HEK293 (cell line): ENCODE data around the gene SAG.

ENCODE experiments used
- CTCF ChIA-PET: fragments of 350-600 bp; formaldehyde crosslinking; extraction: SDS; loops from one replicate; lab custom pipeline; 2021; ENCODE audit warnings: antibody characterized with exemption; lab: Yijun Ruan, JAX
- POLR2A ChIA-PET: fragments of 300-600 bp; formaldehyde crosslinking; extraction: SDS; loops from one replicate; lab custom pipeline; 2020; ENCODE audit warnings: antibody characterized with exemption, inconsistent platforms; lab: Yijun Ruan, JAX
- H3K27ac ChIP-seq: fragments of 200-500 bp; sonication (Bioruptor generic); 2 replicates; pipeline ENCODE4 v1.5.1; 2014; ENCODE audit warnings: low read depth, low read length, control low read depth, inconsistent platforms; ENCODE audit errors: extremely low read depth
- H3K36me3 ChIP-seq, 2 experiments: fragments of 200-500 bp in 1 of 2; sonication (Bioruptor generic) in 1 of 2; 1 replicate in 1 of 2; 2 replicates in 1 of 2; pipeline ENCODE4 v1.5.1; 2014 to 2017; ENCODE audit warnings: inconsistent platforms in 2 of 2, low read length in 2 of 2; ENCODE audit not compliant: control insufficient read depth in 2 of 2, insufficient read depth in 1 of 2
- H3K4me1 ChIP-seq: fragments of 200-500 bp; sonication (Bioruptor generic); 2 replicates; pipeline ENCODE4 v1.5.1; 2014; ENCODE audit warnings: mild to moderate bottlenecking, low read length, inconsistent platforms; ENCODE audit not compliant: control insufficient read depth, insufficient read depth
- H3K4me3 ChIP-seq: 2 replicates; pipeline ENCODE4 v1.5.1; 2011; ENCODE audit warnings: low read depth, mild to moderate bottlenecking, control low read depth, low read length, moderate library complexity
- H3K9me3 ChIP-seq: fragments of 200-500 bp; sonication (Bioruptor generic); 2 replicates; pipeline ENCODE4 v1.5.1; 2014; ENCODE audit warnings: low read depth, low read length, inconsistent platforms; ENCODE audit not compliant: control insufficient read depth, insufficient read depth
- KLF16 ChIP-seq: fragments of 450-650 bp; formaldehyde crosslinking; IDR thresholded peaks from 2 replicates; pipeline ENCODE4 v1.5.1; 2017; ENCODE audit warnings: missing biosample characterization, missing genetic modification characterization
- SALL2 ChIP-seq: fragments of 450-650 bp; formaldehyde crosslinking; IDR thresholded peaks from 2 replicates; pipeline ENCODE4 v1.5.0; 2017; ENCODE audit warnings: missing biosample characterization, mild to moderate bottlenecking, missing genetic modification characterization, borderline replicate concordance
- ZFP37 ChIP-seq: fragments of 450-650 bp; formaldehyde crosslinking; IDR thresholded peaks from 2 replicates; pipeline ENCODE4 v1.5.1; 2016; ENCODE audit warnings: missing biosample characterization, missing genetic modification characterization
- ZNF302 ChIP-seq: fragments of 450-650 bp; formaldehyde crosslinking; IDR thresholded peaks from 2 replicates; pipeline ENCODE4 v1.5.1; 2016; ENCODE audit warnings: missing biosample characterization, missing genetic modification characterization, low read depth
- ZNF335 ChIP-seq: fragments of 450-650 bp; formaldehyde crosslinking; conservative IDR thresholded peaks from 2 replicates; pipeline ENCODE4 v1.5.1; 2016; ENCODE audit warnings: missing biosample characterization, missing genetic modification characterization
- ZNF521 ChIP-seq: fragments of 450-650 bp; formaldehyde crosslinking; IDR thresholded peaks from 2 replicates; pipeline ENCODE4 v1.5.1; 2017; ENCODE audit warnings: missing biosample characterization, mild to moderate bottlenecking, missing genetic modification characterization
- ZNF558 ChIP-seq: fragments of 450-650 bp; formaldehyde crosslinking; IDR thresholded peaks from 2 replicates; pipeline ENCODE4 v1.5.1; 2016; ENCODE audit warnings: missing biosample characterization, missing genetic modification characterization
- ZNF596 ChIP-seq: fragments of 450-650 bp; IDR thresholded peaks from 2 replicates; pipeline ENCODE4 v1.5.0; 2018; ENCODE audit warnings: missing biosample characterization, mild to moderate bottlenecking, missing genetic modification characterization, moderate library complexity
- ZNF707 ChIP-seq: fragments of 450-650 bp; formaldehyde crosslinking; IDR thresholded peaks from 2 replicates; pipeline ENCODE4 v1.5.1; 2016; ENCODE audit warnings: missing biosample characterization, missing genetic modification characterization
- TF ChIP-seq, protein P1 (sequence below): fragments of 450-650 bp; IDR thresholded peaks from 2 replicates; pipeline ENCODE4 v1.5.1; 2018; ENCODE audit warnings: missing biosample characterization, mild to moderate bottlenecking, missing genetic modification characterization
- TF ChIP-seq, protein P2 (sequence below): fragments of 450-650 bp; formaldehyde crosslinking; IDR thresholded peaks from 2 replicates; pipeline ENCODE4 v1.5.1; 2016; ENCODE audit warnings: missing biosample characterization, missing genetic modification characterization
- TF ChIP-seq, protein P3 (sequence below): fragments of 450-650 bp; IDR thresholded peaks from 2 replicates; pipeline ENCODE4 v1.5.1; 2018; ENCODE audit warnings: missing biosample characterization, missing genetic modification characterization
- TF ChIP-seq, protein P4 (sequence below): fragments of 450-650 bp; formaldehyde crosslinking; IDR thresholded peaks from 2 replicates; pipeline ENCODE4 v1.5.1; 2016; ENCODE audit warnings: missing biosample characterization, missing genetic modification characterization
- TF ChIP-seq, protein P5 (sequence below): fragments of 450-650 bp; formaldehyde crosslinking; IDR thresholded peaks from 2 replicates; pipeline ENCODE4 v1.5.1; 2016; ENCODE audit warnings: missing biosample characterization, missing genetic modification characterization
- TF ChIP-seq, protein P6 (sequence below): fragments of 450-650 bp; formaldehyde crosslinking; IDR thresholded peaks from 2 replicates; pipeline ENCODE4 v1.5.1; 2016; ENCODE audit warnings: missing biosample characterization, missing genetic modification characterization

The SAG gene

DNA sequence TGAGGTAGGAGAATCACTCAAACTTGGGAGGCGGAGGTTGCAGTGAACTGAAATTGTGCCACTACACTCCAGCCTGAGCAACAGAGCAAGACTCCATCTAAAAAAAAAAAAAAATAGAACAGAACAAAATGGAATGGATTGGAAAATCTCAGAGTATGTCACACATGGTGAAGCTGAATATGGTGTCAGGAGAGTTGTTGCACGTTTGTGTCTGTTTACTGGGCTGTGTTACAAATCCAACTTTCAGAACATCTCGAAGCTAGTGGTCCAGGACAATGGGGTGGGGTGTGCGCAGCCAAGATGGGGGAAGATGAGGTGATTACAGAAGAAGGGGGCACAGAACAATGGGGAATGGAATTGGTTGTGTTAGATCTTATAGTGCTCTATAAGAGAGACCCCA, 17.6 kb downstream of the SAG start:
- H3K9me3 ChIP-seq: no peaks in the 10 kb centered on the region
- no peaks in the 10 kb centered on the region for H3K4me1 ChIP-seq
- ChIA-PET CTCF (interaction anchor here (0.7 kb wide), 1 partner anchor 26 kb away, joined by 5 read pairs; no protein-coding TSS in a partner anchor), POLR2A (no interaction called here)
- H3K4me3 ChIP-seq: no peak overlapping the region
- H3K36me3 ChIP-seq: no peaks in the 10 kb centered on the region
- no peak overlapping the region for H3K27ac ChIP-seq
- TF ChIP-seq ZFP37 (tag by site-specific recombination) (no peak), KLF16 (tag by site-specific recombination) (no peak), SALL2 (tag by site-specific recombination) (no peak), ZNF302 (tag by site-specific recombination) (no peak), ZNF707 (tag by site-specific recombination) (no peak)
- TF ChIP-seq, protein P1, sequence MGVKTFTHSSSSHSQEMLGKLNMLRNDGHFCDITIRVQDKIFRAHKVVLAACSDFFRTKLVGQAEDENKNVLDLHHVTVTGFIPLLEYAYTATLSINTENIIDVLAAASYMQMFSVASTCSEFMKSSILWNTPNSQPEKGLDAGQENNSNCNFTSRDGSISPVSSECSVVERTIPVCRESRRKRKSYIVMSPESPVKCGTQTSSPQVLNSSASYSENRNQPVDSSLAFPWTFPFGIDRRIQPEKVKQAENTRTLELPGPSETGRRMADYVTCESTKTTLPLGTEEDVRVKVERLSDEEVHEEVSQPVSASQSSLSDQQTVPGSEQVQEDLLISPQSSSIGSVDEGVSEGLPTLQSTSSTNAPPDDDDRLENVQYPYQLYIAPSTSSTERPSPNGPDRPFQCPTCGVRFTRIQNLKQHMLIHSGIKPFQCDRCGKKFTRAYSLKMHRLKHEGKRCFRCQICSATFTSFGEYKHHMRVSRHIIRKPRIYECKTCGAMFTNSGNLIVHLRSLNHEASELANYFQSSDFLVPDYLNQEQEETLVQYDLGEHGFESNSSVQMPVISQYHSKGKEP: no peak
- TF ChIP-seq, protein P2, sequence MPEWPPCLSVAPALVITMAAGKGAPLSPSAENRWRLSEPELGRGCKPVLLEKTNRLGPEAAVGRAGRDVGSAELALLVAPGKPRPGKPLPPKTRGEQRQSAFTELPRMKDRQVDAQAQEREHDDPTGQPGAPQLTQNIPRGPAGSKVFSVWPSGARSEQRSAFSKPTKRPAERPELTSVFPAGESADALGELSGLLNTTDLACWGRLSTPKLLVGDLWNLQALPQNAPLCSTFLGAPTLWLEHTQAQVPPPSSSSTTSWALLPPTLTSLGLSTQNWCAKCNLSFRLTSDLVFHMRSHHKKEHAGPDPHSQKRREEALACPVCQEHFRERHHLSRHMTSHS (tag by site-specific recombination): no peak
- TF ChIP-seq, protein P3, sequence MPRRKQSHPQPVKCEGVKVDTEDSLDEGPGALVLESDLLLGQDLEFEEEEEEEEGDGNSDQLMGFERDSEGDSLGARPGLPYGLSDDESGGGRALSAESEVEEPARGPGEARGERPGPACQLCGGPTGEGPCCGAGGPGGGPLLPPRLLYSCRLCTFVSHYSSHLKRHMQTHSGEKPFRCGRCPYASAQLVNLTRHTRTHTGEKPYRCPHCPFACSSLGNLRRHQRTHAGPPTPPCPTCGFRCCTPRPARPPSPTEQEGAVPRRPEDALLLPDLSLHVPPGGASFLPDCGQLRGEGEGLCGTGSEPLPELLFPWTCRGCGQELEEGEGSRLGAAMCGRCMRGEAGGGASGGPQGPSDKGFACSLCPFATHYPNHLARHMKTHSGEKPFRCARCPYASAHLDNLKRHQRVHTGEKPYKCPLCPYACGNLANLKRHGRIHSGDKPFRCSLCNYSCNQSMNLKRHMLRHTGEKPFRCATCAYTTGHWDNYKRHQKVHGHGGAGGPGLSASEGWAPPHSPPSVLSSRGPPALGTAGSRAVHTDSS (tag by site-specific recombination): no peak
- TF ChIP-seq, protein P4, sequence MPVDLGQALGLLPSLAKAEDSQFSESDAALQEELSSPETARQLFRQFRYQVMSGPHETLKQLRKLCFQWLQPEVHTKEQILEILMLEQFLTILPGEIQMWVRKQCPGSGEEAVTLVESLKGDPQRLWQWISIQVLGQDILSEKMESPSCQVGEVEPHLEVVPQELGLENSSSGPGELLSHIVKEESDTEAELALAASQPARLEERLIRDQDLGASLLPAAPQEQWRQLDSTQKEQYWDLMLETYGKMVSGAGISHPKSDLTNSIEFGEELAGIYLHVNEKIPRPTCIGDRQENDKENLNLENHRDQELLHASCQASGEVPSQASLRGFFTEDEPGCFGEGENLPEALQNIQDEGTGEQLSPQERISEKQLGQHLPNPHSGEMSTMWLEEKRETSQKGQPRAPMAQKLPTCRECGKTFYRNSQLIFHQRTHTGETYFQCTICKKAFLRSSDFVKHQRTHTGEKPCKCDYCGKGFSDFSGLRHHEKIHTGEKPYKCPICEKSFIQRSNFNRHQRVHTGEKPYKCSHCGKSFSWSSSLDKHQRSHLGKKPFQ (tag by site-specific recombination): no peak

DNA sequence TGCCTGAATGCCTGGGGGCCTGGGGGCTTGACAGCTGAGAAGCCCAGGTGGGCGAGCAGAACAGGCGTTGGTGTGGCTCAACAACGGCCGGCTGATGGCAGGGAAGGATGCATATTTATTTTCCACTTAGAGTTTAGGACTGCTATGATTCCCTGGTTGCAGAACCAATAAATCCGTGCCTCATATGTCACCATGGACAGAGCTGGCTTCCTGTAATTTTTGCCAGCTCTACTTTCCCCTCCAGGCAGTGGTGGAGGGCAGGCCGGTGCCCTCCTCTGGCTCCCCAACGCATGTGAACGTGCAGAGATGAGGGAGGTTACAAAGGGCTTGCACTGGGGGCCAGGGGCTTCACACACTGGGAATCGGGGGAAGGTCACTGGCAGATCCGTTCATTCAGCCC, 18.2 kb downstream of the SAG start:
- ChIA-PET CTCF (interaction anchor here (0.6 kb wide), 1 partner anchor 20 kb away, joined by 3 read pairs; no protein-coding TSS in a partner anchor), POLR2A (no interaction called here)
- no peaks in the 10 kb centered on the region for H3K9me3 ChIP-seq
- no peak overlapping the region for H3K4me3 ChIP-seq
- no peaks in the 10 kb centered on the region for H3K4me1 ChIP-seq
- no peak overlapping the region for H3K27ac ChIP-seq
- H3K36me3 ChIP-seq: no peaks in the 10 kb centered on the region
- no peak for TF ChIP-seq ZNF558 (tag by site-specific recombination)
- TF ChIP-seq ZNF335 (tag by site-specific recombination): no peak
- TF ChIP-seq ZNF521: no peak
- TF ChIP-seq, protein P5, sequence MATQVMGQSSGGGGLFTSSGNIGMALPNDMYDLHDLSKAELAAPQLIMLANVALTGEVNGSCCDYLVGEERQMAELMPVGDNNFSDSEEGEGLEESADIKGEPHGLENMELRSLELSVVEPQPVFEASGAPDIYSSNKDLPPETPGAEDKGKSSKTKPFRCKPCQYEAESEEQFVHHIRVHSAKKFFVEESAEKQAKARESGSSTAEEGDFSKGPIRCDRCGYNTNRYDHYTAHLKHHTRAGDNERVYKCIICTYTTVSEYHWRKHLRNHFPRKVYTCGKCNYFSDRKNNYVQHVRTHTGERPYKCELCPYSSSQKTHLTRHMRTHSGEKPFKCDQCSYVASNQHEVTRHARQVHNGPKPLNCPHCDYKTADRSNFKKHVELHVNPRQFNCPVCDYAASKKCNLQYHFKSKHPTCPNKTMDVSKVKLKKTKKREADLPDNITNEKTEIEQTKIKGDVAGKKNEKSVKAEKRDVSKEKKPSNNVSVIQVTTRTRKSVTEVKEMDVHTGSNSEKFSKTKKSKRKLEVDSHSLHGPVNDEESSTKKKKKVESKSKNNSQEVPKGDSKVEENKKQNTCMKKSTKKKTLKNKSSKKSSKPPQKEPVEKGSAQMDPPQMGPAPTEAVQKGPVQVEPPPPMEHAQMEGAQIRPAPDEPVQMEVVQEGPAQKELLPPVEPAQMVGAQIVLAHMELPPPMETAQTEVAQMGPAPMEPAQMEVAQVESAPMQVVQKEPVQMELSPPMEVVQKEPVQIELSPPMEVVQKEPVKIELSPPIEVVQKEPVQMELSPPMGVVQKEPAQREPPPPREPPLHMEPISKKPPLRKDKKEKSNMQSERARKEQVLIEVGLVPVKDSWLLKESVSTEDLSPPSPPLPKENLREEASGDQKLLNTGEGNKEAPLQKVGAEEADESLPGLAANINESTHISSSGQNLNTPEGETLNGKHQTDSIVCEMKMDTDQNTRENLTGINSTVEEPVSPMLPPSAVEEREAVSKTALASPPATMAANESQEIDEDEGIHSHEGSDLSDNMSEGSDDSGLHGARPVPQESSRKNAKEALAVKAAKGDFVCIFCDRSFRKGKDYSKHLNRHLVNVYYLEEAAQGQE: 0 out of 2 replicates have a peak, but pooled peaks have one; percentile 52
- no peak for TF ChIP-seq ZNF596 (tag by site-specific recombination)
- TF ChIP-seq, protein P6, sequence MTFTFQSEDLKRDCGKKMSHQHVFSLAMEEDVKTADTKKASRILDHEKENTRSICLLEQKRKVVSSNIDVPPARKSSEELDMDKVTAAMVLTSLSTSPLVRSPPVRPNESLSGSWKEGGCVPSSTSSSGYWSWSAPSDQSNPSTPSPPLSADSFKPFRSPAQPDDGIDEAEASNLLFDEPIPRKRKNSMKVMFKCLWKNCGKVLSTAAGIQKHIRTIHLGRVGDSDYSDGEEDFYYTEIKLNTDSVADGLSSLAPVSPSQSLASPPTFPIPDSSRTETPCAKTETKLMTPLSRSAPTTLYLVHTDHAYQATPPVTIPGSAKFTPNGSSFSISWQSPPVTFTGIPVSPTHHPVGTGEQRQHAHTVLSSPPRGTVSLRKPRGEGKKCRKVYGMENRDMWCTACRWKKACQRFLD: no peak
